Stimulated activated CD8-positive, alpha-beta memory T cell treated with anti-CD3 and anti-CD28 coated beads, Interleukin-15, amount 100 ng/mL, for 48 hours (primary cell): ENCODE results near the gene NME3.

ENCODE experiments used
- DNase-seq, 2 donors: peaks; one replicate each; pipeline ENCODE4 v3.0.0-alpha.2; 2020; ENCODE audit warnings: low read depth in 2 of 2

NME3 gene

DNA sequence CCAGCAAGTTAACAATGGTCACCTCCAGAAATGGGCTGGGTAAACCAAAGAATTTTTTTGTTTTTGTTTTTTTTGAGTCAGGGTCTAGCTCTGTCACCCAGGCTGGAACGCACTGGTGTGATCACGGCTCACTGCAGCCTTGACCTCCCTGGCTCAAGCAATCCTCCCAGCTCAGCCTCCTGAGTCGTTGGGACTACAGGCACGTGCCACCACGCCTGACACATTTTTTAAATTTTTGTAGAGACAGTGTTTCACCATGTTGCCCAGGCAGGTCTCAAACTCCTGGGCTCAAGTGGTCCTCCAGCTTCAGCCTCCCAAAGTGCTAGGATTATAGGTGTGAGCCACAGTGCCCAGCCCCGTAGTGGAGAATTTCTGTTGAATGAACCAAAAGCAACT lies 9.3 kb upstream of the NME3 start:
- DNase-seq, result no peak

DNA sequence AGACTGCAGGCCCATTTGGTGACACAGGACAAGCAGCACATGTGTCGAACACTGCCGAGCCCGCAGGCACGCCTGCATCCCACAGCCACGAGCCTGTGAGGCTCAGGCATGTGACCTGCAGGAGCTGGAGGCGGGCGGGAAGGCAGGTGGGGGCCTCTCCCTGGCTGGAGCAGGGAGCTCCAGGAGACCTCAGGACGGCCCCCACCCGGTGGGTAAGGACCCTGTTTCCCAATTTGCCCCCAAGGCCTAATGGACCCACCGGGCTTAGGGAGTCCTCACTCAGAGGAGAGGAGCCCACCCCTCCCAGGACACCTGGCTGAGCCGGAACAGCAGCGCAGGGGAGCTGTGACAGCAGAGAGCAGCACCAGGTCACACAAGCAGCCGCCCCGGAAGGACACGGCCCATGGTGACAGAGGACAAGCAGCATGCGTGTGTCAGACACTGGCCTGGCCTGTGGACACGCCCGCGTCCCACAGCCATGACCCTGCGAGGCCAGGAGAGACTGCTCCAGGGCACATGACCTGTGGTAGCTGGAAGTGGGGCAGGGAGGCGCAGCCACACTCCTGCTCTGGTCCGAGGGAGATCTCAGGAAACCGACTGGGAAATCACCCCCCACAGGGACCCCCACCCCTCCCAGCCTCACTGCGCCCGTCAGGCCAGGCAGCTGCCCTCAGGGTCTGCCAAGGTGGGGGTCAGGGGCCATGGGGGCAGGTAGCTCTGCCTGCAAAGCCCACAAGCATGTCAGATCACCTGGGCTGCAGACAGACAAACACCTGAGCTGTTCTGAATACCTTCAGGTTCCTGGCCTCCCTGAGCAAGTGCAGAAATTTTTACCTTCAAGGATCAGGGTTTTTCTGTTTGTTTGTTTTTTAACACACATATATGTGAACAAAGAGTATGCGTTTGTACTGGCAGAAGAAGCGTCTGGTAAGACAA lies 8.7 kb upstream of the NME3 start:
- DNase-seq, result no peak

DNA sequence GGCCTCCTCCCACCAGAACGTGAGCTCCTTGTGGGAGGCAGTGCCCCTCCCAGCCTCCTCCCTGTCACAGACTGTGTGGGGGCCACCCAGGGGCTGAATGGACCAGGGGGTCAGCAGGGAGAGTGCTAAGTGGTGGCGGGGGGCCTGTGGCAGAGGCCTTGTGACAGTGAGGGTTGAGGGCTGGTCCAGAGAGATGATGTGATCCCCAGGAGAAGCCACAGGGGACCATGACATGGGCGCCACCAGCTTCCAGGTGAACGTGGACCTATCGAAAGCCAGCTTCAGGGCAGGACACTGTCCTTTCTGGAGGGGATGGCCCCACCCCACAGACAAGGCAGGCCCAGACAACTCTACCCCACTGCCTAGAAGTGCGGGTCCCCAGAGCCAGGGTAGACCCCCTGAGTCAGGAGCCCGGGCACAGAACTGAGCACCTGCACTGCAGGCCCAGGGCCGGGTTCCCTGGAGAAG lies 7.9 kb upstream of the NME3 start:
- DNase-seq, result no peak

DNA sequence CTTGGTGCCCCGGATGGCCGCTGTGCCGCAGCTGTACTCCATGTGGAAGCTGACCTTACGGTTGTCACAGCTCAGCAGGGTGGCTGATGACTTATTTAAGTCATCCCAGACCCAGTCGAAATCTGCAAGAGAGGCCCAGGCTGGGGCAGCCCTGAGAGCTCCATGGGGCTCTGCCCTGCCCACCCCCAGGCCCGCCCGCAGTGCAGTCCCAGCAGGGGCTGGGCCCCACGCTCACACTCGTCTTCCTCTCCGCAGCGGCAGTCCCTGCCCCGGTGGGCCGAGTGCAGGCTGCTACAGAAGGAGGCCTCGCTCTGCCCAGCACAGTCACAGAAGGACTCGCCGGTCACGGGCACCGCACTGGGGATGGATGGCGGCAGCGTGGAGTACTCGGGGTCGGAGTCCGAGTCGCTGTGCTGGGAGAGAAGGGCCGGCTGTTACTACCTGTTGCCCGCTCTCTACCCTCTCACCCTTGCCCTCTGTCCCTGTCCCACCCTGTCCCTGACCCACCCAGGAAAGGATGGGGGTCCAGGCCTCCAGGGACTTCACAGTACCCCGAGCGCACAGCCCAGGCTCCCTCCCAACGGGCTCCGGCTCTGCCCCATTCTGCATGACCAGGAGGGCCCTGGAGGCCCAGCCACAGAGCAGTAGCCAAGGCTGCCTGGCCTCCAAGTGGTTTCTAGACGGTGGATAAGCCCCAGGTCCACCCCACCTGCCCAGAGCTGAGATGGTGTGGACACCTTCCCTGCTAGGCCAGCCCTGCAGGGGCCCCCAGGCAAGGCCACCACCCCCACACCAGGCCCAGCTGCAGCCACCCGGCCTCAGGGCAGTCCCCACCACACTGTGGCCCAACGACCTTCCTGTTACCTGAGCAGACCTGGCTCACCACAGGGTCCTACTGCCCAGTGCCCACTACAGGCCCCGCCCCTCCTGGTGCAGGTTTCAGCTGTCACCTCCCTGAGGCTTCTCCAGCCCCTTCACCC lies 7.1 kb upstream of the NME3 start:
- DNase-seq, result no peak

DNA sequence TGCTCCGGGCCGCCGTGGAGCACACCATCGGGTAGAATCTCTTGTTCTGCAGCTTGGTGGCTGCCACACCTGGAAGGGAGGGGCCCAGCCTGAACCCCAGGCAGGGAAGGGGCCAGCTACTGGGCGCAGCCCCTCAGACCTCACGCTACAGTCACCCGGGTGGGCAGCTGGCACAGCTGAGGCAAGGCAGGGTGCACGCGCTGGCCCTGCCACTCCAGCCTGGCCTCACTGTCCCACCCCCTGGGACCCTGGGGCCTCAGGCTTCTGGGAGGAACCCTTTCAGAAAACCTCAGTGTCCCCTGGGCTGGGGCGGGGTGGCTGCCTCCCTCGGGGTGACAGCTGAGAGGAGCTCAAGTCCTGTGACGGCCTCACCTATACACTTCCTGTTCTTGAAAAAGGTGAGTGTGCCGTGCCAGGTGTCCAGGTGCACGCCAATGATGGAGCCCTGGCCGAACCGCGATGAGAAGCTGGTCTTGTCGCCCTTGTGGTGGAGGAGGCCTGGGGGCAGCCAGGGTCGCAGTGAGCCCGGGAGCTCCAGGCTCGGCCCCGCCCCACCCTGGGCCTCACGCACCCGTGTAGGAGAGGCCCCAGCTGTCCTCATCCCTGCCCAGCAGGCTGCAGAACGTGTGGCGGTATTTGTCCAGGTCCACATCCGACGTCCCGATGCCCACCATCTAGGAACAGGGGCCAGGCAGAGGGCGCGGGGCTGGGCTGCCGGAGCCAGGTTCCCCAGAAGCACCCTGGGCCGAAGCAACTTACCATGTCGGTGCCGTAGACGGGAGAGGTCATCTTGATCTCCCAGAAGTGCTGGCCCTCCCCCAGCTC lies 6.2 kb upstream of the NME3 start:
- no peak for DNase-seq

DNA sequence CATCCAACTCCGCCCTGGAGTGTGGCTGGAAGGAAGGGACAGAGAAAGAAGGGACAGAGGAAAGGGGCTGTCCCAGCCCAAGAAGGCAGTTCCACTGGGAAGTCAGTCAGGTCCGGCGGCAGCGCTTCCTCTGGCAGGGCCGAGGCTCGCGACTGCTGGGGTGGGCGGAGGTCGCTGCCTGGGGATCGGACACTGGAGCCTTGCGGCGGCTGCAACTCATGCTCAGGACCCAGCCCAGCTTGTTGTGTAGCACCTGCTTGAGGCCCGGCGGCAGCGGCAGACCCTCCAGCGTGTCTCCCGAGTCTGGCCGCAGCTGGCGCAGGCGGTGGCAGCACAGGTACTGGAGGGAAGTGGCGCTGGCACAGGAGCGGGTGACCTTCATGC lies 5.6 kb upstream of the NME3 start:
- DNase-seq, result no peak

DNA sequence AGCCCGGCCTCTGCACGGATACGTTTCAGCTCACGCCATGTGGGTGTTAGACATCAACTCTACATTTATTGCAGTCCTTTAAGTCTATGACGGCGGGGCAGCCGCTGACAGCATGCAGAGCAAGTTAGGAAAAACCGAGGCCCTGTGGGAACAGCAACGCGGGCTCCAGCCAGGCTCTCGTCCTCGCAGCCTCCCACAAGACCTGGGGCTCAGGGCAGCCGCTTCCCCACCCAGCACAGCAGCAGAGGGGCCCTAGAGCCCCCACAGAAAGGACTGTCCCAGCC lies 5.3 kb upstream of the NME3 start:
- no peak for DNase-seq

DNA sequence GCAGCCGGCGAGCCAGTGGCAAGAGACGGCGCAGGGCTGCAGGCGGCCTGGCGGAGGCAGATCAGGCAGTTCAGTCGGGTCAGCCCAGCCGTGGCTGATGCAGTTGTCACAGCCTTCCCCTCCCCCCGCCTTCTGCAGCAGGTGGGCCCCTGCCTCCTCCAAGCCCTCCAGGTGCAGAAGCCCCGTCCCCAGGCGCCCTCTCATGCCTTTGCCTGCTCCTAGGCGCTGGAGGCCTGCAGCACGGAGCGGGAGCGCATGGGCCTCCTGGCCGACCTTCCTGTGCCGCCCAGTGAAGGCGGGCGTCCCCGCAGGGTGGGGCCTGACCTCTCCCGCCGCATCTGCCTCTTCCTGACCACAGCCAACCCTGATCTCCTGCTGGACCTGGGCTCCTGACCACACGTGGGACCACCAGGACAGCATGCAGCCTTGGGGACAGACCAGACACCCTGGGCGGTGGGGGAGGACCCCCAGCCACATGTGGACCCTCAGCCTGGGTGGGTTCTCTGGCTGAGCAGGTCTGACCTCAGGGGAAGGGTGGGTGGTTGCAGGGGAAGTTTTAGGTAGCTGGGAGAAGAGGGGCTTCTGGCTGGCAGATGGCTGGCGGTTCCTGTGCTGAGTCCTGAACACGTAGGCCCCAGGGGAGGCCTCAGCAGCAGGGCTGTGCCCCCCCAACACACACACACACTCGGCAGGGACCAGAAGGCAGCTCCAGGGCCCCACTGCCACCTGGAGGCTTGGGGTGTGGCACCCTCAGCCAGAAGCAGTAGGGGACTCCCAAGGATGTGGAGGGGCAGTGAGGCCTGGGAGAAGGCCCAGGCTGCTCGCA lies 4.7 kb upstream of the NME3 start:
- DNase-seq, result no peak

DNA sequence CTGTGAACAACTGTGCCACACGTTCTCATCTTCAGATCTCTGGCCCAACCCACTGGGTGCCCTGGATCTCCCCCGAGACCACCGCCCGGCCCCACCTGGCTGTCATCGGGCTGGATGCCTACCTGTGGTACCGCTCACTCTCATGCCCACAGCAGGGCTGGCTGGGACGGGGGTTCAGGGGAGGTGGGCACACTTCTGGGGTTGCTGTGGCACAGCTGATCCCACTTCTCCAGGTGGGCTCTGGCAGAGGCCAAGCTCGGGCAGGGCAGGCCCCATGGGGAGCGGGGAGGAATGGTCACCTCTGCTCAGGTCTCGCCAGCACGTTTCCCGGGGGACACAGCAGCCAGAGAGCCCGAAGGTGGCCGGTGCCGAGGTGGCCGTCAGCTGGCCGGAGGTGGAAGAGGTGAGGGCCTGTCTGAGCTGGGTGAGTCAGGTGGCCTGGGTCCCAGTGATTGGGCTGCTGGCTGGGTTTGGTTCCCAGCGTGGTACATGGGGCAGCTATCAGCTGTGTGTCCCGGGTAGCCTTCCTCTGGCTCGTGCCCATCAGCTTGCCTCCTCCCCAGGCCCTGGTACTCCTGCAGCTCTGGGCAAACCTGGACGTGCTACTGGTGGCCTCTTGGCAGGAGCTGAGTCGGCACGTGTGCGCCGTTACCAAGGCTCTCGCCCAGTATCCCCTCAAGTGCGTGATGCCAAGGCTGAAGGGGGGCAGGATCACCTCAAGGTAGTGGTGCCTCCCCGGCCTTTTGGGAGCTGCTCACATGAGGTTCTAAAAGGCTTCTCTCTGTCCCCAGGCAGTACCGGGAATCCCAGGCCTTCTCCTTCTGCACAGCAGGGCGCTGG lies 3.9 kb upstream of the NME3 start:
- DNase-seq, result no peak

DNA sequence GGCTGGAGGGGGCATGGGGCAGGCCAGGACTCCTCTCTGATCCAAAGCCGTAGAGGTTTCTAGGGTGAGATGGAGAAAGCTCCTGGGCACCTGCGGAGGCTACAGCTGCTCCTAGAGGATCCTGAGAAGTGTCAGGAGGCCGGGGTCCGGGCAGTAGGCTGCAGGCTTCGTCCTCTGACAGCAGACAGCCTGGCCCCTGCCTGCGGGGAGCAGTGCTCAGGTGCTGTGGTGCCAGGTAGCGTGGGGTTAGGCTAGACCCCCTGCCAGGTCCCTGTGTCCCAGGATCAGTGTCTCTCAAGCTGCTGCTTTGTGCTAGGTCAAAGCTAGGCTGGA lies 3.1 kb upstream of the NME3 start:
- no peak for DNase-seq

DNA sequence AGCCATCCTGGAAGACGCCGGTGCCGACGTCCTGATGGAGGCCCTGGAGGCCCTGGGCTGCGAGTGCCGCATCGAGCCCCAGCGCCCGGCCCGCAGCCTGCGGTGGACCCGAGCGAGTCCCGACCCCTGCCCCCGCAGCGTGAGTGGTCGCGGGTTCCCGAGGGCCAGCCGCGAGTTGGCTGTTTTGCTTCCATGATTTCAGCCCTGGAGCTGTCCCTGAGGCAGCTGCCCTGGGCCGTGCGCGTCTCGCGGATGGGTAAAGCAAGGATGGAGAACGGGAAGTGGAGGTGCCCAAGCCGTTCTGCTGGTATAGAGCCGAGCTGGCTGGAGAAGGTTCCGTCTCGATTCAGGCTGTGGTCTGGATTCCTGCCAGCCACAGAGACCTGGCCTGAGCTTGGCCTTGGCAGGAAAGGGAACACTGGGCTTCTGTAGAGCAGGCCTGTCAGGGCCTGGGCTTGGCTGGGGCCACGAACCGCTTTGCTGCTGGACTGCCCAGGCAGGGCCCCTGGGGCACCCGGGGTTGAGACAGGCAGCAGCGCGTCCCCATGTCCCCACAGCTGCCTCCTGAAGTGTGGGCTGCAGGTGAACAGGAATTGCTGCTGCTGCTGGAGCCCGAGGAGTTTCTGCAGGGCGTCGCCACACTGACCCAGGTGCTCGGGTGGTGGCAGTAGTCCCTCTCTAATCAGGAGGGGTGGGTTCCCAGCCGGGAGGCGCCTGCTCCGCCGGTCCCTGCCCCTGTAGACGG lies 2.5 kb upstream of the NME3 start:
- no peak for DNase-seq

DNA sequence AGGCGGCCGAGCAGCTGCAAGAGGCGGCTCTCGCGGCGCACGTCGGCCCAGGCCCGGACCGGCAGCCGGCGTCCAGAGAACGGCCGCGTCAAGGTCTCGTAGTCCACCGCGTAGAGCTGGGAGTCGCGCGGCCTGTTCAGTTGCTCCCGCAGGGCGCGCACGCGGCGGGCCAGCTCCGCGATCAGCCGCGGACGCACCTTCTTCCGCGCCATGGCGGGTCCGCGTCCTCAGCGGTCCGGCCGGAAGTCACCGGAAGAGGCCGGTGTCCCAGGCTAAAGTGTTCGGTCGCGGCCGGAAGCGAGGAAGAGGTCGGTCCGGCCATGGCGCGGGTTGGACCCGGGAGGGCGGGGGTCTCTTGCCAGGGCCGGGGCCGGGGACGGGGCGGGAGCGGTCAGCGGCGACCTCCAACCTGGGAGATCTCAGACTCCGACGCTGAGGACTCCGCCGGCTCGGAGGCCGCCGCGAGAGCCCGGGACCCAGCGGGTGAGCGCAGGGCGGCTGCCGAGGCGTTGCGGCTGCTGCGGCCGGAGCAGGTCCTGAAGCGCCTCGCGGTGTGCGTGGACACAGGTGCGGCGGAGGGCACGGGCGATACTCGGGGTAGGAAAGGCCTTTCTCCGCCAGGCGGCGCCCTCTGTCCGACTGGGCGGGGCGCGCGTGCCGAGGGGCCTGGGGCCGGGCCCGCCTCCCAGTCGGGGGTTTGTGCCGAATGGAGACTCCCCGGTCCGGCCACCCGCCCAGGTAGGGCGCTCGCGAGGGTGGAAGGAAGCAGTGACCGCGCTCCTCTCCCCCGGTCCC lies 1.8 kb upstream of the NME3 start, which contains the start of gene MRPS34:
Gene MRPS34 (minus strand): TSS at position 227 of the 795 bp plus-strand sequence. CDS start 15 bp downstream, at position 212.
- peak; percentile 71 to 76 for DNase-seq

DNA sequence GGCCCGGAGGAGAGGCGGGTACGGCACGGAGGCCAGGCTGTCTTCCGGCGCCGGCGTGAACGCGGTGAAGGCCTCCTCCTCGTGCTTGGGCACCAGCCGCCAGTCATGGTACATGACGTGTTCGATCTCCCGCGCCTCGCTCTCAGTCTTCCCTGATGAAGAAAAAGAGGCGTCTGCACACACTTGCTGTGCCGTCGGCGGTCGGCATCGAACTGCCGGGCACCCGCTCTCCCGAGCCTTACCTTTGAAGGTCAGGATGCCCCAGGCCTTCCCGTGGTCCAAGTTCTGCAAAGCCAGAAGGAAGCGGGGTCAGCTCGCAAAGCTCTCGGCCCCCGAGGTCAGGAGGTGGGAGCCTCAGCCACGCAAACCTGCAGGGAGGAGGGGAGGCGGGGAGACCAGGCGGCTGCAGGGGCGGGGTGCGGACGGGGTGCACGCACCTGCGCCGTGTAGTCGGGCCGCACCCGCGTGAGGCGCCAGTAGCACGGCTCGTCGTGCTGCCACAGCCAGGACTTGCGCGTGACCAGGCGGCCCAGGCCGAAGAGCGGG lies 1.1 kb upstream of the NME3 start, which contains the start of gene EME2:
Gene EME2 (plus strand): TSS at position 449 of the 546 bp plus-strand sequence. CDS start 418 bp downstream, outside the sequence.
- peak; percentile 30 to 55 for DNase-seq

DNA sequence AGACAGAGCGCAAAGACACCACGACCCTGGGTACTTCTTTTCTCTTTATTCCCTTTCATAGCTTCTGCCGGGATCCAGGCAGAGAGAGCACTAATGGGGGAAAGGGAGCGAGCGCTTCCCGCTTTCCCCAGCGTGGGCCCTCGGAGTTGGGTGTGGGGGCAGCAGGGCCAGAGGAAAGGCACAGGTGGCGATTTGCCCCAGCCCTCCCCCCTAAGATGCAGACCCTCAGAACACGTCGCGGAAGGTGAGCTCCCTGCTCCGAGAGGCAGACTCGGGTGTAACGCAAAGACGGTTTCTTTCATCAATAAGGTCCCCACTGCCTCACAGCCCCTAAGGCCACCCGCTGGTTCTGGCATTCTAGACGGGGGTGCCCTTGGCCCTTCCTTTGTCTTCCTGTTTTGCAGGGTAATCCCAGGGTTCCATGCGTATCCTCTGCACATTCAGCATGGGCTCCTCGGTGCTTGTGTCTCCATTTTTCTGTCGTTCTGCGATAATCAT lies 570 bp upstream of the NME3 start:
- no peak for DNase-seq

DNA sequence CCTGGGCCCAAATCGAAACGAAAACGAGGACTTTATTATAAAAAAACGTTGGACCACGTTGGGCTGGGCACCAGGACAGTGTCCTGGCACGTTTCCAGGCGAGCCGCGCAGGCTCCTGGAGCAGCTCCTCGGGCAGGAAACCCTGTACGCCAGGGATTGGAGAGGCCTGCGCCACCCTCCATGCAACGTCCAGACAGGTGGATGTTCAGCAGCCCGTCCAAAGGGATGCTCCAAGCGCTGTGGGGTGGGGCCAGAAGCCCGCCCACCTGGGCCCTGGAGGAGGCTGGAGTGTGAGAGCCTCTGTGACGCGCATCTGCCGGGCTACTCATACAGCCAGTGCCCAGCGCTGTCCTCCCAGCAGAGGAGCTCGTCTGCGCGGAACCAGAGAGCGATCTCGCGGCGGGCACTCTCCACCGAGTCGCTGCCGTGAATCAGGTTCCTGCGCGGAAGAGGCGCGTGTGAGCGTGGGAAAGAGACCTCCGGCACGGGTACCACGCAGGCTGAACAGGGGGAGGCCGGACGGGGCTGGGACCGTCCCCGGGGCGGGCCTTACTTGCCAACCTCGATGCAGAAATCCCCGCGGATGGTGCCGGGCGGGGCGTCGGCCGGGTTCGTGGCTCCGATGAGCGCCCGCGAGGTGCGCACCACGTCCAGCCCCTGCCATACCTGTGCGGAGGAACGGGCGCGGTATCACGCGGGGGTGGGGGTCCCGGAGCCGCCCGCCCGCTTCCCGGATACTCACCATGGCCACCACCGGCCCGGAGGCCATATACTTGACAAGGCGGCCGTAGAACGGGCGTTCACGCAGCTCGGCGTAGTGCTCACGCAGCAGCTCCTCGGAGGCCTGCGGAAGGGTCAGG lies 785 bp downstream of the NME3 start:
- peak; percentile 17 to 61 for DNase-seq

DNA sequence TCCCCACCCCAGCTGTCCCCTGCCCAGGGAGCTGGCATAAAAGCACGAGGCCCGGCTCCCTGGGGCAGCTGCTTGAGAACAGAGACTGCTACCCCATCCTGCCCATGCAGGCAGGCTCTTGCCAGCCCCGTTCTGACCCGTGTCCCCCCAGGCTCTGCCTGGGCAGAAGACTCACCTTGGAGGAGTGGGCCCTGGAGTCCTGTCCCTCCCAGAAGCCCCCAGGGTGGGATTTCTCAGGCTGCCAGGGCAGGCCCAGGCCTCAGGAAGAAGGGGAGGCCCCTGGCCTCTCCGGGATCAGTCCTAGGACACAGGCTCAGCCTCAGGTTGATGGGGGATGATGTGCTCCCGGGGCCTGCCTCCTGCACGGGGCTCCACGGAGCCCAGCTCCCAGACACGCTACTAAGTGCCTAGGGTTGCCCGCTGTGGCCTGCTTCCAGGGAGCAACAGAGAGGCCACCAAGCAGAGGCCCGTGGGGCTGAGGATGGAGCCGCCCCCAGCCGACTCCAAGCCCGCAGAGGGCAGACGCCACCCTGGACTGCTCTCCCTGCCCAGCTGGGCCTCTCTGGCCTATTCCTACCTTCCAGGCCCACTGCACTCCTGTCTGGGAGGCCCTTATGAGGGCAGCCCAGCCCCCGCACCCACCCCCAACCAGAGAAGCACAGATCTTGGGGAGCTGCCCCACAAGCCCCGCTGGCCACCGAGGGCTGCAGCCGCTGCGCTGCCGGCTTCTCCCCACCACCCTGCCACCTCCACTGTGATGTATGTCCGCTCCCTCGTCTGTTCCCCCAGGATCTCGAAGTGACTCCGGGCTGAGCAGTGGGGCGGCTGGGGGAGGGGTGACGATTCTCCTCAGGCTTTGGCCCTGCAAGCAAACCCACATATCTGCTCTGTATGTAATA lies 1.7 kb downstream of the NME3 start:
- DNase-seq, result no peak
